Vagina (tissue), 2 donors: ENCODE data around the gene PKN3.

Source experiments
- POLR2A ChIP-seq, 2 donors: fragments of 450-650 bp; IDR thresholded peaks; one replicate each; pipeline ENCODE4 v1.6.1; 2017; ENCODE audit warnings: antibody characterized with exemption in 2 of 2, mild to moderate bottlenecking in 2 of 2, moderate library complexity in 2 of 2
- POLR2AphosphoS5 ChIP-seq, 2 donors: sonication (generic); formaldehyde crosslinking; IDR thresholded peaks; one replicate each; pipeline ENCODE4 v1.9.0; 2017; ENCODE audit warnings: antibody characterized with exemption in 2 of 2, mild to moderate bottlenecking in 2 of 2, low read depth in 1 of 2; ENCODE audit not compliant: insufficient read depth in 1 of 2
- TF ChIP-seq, protein P1 (sequence below), 3 experiments: fragments of 450-650 bp in 2 of 3; fragments of 200-600 bp in 1 of 3; sonication (generic) in 1 of 3; IDR thresholded peaks; one replicate each; pipeline ENCODE4 v1.5.1; 2017 to 2019; ENCODE audit warnings: antibody characterized with exemption in 3 of 3, mild to moderate bottlenecking in 2 of 3, moderate library complexity in 2 of 3

DNA sequence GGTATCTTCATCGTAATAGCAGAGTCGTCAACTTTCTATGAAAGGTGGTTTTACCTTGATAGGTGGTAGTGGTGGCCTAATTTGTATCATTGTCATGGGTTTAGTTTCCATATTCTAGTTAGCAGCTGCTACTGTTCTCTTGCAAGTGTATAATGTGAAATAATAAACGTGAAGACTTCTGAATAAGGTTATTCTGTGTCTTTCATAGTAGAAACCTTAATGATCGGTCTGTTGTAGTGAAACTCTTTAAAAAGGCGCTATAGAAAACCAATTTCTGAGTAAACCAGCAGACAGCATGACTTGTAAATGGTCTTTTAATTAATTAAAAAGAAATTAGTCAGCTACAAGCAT, 11.6 kb upstream of the PKN3 start:
- TF ChIP-seq, protein P1, sequence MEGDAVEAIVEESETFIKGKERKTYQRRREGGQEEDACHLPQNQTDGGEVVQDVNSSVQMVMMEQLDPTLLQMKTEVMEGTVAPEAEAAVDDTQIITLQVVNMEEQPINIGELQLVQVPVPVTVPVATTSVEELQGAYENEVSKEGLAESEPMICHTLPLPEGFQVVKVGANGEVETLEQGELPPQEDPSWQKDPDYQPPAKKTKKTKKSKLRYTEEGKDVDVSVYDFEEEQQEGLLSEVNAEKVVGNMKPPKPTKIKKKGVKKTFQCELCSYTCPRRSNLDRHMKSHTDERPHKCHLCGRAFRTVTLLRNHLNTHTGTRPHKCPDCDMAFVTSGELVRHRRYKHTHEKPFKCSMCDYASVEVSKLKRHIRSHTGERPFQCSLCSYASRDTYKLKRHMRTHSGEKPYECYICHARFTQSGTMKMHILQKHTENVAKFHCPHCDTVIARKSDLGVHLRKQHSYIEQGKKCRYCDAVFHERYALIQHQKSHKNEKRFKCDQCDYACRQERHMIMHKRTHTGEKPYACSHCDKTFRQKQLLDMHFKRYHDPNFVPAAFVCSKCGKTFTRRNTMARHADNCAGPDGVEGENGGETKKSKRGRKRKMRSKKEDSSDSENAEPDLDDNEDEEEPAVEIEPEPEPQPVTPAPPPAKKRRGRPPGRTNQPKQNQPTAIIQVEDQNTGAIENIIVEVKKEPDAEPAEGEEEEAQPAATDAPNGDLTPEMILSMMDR (IDR thresholded peaks at IDR 0.05), result no peak
- no peak for TF ChIP-seq POLR2AphosphoS5 (IDR thresholded peaks at IDR 0.05; ENCODE audit: insufficient read depth in 1 of 2, low read depth in 1 of 2)
- no peak for TF ChIP-seq POLR2A (IDR thresholded peaks at IDR 0.05)
